Measurements from ENCODE around the gene LAMA5.
"Not testable (repeated sequence)": the region's sequence is repeated elsewhere in the genome, so short reads cannot be mapped to it uniquely, and the experiment has no call there.

- not testable (repeated sequence) for TF ChIP-seq POLR2A, CTCF, EP300 (IDR thresholded peaks at IDR 0.05)
Measured at GRCh38 chr20:62373631-62374179, 6.6 kb upstream of the LAMA5 start.

Data from stomach (tissue), 4 donors.